Posterior cingulate gyrus (tissue), 11 donors: ENCODE measurements around the gene KLHDC3.

ENCODE experiments used
- DNase-seq, 10 donors: peaks; one replicate each; pipeline versions ENCODE4 v3.0.0 to v3.0.0-alpha.2; 2020 to 2021; ENCODE audit warnings: mixed read lengths in 3 of 10
- intact Hi-C: fragments of 100-400 bp; cut with DNase I; formaldehyde crosslinking; loops from one replicate; pipeline ENCODE4 v1.15.1; 2023

KLHDC3 gene

DNA sequence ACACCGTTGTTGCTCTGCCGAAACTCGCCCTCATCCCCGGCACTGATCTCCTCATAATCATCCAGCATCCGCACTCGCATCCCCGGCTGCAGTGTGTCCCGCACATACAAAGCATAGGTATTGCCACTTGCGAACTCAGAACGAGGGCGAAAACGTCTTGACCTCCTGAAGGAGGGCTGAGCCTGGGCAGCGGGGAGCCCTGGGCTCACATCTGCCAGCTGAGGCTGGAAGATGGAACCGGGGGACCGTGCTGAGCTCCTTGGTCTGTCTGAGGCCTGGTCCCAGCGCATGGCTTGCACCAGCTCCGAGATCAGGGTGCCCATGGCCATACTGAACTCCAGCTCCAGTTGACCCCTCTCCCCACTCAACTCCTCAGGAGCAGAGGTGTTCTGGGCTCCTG lies 36.9 kb downstream of the KLHDC3 start:
- intact Hi-C loops = loop anchor here (10.0 kb wide), 2 partner anchors 66 to 486 kb away; partner anchors contain the start of genes PPP2R5D and UBR2
- DNase-seq = peak in 1 of 10 donors; percentile 71

DNA sequence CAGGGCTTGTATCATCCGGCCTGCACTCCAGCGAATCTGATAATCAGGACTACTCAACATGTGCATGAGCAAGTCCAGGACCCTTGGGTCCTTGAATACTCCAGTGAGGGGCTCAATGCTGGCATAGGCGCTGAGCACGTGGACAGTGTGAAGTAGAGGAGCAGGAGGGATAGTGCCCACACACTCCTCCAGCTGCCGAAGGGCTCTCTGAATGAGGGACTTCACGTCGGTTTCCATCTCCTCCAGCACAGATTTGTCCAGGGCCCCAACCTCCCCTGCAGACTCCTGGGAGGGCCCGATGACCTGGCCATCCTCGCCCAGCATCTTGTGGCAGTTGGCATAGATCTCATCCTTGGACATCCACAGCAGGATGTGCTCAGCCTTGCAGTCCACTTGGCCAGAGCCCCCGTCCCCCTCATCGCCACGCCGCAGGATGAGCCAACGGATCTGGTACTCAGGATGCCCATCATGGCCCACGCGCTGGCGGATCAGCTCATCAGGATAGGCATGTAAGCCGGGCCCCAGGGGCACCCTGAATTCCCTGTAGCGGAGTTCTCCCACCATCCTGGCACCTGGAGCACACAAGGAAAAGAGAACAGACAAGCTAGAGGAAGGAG lies 38.3 kb downstream of the KLHDC3 start:
- intact Hi-C loops = loop anchor here (10.0 kb wide), 2 partner anchors 68 to 488 kb away; partner anchors contain the start of genes PPP2R5D and UBR2

DNA sequence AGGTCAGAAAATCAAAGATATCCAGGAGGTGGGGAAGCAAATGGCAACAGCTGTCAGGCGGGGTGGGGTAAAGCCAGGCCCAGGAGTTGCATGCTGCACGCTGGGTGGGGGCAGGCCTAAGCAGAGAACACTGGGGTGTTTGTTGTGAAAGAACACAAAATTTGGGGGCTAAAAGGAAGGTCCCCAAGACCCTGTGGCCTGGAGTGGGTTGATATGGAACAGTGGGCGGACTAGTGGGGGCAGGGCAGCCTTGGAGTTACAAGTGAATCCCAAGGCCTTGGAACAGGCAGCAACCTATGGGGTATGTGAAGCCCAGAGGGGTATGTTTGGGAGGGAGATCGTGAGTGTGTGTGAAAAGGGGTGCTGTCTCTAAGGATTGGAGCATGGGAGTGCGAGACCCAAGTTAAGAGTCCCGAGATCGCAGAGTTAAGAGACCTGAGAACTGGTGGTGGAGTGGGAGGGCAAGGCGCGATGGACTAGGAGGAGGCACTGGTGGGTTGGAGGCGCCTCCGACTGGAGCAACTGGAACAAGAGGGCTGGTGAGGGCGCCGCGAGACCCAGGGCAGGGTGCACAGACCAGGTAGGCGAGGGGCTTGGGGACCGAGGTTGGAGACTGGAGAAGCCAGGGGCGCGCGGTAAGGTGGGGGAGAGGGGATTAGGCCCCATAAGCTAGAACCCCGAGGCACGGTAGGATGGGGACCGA lies 38.9 kb downstream of the KLHDC3 start:
- intact Hi-C loops = loop anchor here (10.0 kb wide), 2 partner anchors 68 to 488 kb away; partner anchors contain the start of genes PPP2R5D and UBR2
- DNase-seq = peak in 3 of 10 donors; percentile 76 to 87 (median 85)

More for the DNA sequence above, 38.3 kb downstream of the KLHDC3 start:
- DNase-seq = peak in 1 of 10 donors; percentile 75

DNA sequence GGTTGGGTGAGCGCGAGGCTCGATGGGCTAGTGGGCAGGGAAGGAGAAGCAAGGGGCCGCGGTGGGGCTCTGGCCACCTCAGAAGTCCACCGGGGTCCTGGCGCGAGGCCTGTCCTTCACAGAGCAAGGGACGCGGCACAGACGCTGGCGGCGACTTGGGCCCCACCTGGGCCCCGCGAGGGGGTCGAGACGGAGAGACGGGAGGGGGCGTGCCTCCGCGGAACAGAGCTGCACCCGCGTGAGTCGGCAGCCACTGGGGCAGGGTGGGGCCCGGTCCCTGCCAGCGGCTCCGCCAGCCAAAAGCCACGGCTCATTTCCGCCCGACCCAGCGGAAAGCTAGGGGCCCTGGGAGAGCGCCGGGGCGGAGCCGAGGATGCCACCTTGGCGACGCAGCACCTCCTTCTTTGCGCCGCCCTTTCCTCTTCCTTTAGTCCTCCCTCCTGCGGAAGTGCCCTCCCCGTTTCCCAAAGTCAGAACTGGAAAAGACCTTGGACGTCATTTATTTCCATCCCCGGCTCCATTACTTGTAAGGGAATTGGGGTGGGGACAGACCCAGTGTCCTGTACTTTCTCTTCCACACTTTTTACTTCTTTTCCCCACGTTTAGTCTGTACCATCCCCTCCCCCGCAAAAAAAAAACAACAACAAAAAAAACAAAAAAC lies 39.6 kb downstream of the KLHDC3 start, which contains the start of gene CUL7:
TSS of gene CUL7 (minus strand) at position 307 of the 661 bp plus-strand sequence. CDS start 1,063 bp downstream, outside the sequence.
- peak; percentile 55 to 97 (median 82) for DNase-seq
- intact Hi-C loops = loop anchor here (10.0 kb wide), 2 partner anchors 69 to 489 kb away; partner anchors contain the start of genes PPP2R5D and UBR2

DNA sequence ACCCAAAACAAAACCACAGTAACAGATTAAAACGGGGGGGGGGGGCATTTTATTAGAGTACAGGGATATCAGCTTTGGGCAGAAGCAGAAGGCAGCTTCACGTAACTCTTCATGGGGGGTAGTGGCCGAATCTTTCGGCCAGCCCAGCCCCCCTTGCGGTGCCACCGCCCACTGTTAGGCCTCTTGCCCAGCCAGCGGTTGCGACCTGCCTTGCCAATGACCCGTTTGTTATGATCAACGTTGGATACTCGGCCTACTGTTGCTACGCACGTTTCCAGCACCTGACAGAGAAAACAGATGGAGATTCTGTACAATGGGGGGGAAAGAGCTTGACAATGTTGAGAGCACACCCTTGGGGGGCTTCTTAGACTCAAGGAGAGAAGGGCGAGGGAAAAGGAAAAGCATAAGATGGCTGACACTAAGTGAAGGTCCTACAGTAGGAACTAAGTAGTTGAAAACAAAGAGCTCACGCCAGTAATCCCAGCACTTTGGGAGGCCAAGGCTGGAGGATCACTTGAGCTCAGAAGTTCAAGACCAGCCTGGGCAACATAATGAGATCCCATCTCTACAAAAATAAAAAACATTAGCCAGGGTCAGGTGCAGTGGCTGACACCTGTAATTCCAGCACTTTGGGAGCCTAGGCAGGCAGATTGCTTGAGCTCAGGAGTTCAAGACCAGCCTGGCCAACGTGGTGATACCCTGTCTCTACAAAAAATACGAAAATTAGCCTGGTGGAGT lies 40.3 kb downstream of the KLHDC3 start:
- intact Hi-C loops = loop anchor here (10.0 kb wide), 2 partner anchors 70 to 490 kb away; partner anchors contain the start of genes PPP2R5D and UBR2

DNA sequence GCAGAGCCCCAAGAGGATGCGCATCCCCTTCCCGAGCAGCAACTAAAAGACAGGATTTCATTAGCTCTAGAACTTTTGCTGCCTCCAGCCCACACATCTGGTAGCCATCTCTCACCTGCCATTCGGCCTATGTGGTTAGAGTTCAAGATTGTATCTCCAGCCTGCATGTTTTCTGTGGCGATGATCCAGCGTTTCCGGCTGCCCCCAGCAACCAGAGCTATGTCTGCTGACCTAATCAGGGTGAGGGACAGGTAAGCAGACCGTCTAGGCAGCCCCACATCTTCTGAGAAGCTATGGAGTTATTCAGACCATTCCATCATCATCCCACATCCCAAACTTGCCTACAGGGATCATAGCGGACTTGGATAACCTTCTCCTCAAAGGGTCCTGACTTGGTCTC lies 41.9 kb downstream of the KLHDC3 start:
- intact Hi-C loops = loop anchor here (10.0 kb wide), 2 partner anchors 71 to 491 kb away; partner anchors contain the start of genes PPP2R5D and UBR2
- DNase-seq = no peak

More for the DNA sequence above, 40.3 kb downstream of the KLHDC3 start:
- DNase-seq = peak in 1 of 10 donors; percentile 52

DNA sequence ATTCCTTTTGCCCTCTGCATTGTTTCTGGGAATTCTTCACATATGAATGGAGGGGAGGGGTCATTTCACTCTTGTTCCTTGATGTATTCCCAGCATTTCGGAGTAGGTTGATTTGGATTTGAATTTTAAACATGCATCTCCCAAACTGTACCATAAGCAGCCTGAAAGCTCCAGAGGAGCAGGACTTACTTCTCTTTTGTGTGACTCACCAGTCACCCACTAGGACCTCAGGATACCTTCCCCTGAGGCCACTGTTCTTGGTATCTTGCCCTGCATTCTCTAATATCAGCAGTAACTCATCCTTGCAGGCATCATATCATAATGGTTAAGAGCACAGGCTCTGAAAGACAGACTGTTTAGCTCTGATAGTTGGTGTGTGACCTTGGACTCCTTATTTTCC lies 44.5 kb downstream of the KLHDC3 start:
- DNase-seq = no peak
- intact Hi-C loops = loop anchor here (10.0 kb wide), 2 partner anchors 74 to 494 kb away; partner anchors contain the start of genes PPP2R5D and UBR2

DNA sequence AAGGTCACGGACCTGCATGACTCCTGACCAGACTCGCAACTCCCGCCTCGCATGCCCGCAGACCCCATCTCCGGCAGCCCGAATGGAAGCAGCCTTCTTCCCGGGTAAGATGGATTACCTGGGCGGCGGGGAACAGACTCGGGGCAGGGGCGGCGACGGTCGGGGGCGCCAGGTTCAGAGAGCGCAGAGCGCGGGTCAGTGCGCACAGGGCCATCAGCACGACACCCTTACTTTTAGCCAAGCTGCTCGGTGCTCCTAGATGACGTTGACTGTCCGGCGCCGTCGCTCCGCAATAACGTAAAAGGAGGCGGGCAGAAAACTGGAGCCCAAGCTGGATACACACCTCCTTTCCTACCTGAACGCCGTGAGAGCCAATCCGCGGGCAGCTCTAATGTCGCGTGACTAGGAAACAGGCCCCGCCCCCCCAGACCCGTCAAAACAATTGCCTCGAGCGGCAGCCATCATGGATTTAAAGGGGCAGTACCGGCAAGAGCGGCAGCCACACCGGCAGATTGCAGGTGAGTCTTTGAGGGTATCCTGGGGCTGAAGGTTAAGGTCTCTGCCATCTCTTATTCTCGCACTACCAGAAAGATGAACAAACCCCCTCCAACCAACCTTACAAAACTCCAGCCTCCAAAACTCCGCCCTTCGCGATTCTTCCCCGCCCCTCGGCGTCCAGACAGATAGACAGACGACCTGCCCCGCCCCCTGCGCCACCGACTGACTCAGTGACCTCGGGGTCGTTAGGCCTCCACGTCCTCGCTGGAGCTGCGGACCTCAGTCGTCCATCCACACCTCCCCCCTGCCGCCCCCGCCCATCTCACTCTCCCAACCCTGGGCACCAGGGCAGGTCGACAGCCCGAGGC lies 45.4 kb downstream of the KLHDC3 start, which contains the start of the genes KLC4 and MRPL2:
TSS of gene KLC4 (plus strand) at position 464 of the 866 bp plus-strand sequence. CDS start 1,705 bp downstream, outside the sequence.
TSS of gene MRPL2 (minus strand) at position 267 of the 866 bp plus-strand sequence. CDS start at position 214, 53 bp downstream.
- intact Hi-C loops = loop anchor here (10.0 kb wide), 2 partner anchors 75 to 495 kb away; partner anchors contain the start of genes PPP2R5D and UBR2
- DNase-seq = peak; percentile 98 to 100 (median 100)

DNA sequence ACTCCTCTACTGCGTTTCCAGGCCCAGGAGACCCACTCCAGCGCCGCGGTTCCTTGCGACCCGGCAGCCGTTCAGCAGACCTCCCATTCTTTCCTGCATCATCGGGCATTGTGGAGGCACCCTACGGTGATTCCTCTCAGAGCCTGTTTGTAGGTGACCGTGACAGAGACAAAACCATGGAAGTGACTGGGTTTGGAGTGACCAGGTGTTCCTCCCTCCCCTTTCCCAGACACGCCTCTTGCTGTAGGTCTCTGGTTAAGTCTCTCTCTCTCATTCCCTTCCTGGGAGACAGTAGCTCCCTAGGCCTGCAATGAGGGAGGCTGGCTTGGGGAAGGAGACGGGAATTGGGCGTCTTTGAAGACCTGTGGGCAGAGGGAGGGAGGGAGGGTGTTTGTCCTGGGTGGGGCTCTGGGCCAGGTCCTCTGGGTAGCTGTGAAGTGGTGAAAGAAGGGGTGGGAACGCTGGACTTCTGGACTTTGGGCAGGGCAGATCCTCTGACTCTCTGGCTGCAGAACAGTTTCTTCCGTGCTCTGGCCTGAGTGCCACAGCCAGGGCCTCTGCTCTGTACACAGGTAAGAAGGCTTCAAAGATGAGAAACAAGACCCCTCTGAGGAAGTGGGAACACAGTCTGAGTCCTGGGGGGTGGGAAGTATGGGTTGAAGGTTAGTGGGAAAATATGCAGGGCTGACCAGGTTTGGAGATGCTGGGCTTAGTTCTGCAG lies 46.1 kb downstream of the KLHDC3 start:
- DNase-seq = peak in 1 of 10 donors; percentile 66
- intact Hi-C loops = no loop called here

DNA sequence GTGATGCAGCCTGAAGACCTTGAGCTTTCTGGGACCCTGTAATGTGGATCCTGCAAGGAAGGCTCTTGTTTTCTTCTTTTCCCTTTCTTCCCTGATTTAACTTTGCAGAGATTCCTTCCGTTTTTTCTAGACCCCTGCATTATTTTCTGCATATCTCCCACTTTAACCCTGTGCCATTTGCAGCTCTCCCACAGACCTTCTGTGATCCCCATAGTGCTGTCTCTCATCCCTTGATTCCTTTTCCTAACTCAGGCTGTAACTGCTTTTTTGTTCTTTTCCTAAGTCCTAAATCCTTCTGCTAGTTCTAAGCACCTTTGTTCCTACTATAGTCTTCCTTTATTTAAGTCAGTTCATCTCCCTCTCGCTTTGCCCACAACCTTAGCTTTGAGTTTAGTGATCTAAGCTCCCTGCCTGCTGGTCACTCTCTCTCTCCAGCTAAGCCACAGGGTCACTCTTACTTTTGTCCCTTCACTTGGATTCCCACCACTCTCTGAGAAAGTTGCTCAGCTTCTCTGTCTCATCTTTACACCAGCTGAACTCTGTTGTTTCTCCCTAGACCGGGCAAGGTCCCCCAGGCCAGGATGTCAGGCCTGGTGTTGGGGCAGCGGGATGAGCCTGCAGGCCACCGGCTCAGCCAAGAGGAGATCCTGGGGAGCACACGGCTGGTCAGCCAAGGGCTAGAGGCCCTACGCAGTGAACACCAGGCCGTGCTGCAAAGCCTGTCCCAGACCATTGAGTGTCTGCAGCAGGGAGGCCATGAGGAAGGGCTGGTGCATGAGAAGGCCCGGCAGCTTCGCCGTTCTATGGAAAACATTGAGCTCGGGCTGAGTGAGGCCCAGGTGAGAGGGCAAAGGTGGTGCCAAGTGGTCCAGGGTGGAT lies 46.9 kb downstream of the KLHDC3 start:
- intact Hi-C loops = no loop called here

DNA sequence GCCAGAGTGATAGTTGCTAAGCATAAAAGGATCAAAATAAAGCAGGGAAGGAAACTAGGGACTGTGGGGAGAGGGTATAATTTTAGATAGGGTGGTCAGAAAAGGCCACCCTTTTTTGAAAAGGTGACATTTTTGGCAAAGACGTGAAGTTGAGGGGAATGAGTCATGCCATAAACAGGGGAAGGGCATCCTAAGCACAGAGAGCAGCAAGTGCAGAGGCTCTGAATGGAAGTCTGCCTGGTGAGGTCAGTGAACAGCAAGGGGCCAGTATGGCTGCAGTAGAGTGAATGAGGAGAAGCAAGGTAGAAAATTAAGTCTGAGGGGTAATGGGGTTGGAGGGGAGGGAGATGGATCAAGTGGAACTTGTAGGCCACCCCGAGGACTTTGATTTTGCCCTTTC lies 47.8 kb downstream of the KLHDC3 start:
- intact Hi-C loops = no loop called here
- no peak for DNase-seq

More for the DNA sequence above, 46.9 kb downstream of the KLHDC3 start:
- peak in 1 of 10 donors; percentile 48 for DNase-seq

DNA sequence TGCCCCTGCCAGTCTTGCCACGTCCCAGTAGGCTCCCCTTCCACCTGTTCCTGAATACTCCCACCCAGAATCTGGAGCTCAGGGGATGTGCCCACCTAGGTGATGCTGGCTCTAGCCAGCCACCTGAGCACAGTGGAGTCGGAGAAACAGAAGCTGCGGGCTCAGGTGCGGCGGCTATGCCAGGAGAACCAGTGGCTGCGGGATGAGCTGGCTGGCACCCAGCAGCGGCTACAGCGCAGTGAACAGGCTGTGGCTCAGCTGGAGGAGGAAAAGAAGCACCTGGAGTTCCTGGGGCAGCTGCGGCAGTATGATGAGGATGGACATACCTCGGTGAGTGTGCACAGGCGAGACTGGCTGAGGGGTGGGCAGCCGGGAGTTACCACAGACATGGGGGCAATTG lies 48.8 kb downstream of the KLHDC3 start:
- DNase-seq = peak in 1 of 10 donors; percentile 58
- intact Hi-C loops = no loop called here

DNA sequence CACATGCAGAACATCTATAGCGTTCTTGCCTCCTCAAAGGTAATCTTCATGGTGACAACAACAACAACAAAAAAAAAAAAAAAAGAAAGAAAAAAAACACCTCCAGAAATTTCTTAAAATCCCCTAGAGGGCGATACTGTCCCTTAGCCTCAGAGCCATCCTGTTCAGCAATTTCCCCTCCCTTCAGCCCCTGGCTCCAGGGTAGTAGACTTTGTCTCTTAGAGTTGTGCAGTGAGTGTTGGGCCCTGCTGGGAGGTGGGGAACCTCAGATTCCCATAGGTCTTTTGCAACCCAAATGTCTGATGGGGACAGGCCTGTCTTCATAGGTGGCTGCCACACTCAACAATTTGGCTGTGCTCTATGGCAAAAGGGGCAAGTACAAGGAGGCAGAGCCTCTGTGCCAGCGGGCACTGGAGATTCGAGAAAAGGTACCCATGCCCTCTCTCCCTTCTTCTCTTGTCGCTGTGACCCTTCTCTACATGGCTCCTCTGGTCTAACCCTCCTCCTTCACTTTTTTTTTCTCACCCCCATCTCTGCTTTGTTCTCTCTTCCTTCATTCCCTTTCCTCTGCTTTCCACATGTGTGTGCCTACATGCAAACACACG lies 56.1 kb downstream of the KLHDC3 start:
- intact Hi-C loops = no loop called here
- DNase-seq = peak in 1 of 10 donors; percentile 17
